ENCODE data around the gene PIWIL4. TPM values are rescaled to one million over a fixed set of nuclear protein-coding genes. Genes with fewer than 3 reads are reported as not detected.

The PIWIL4 gene
- 7.7 TPM for total RNA-seq

DNA sequence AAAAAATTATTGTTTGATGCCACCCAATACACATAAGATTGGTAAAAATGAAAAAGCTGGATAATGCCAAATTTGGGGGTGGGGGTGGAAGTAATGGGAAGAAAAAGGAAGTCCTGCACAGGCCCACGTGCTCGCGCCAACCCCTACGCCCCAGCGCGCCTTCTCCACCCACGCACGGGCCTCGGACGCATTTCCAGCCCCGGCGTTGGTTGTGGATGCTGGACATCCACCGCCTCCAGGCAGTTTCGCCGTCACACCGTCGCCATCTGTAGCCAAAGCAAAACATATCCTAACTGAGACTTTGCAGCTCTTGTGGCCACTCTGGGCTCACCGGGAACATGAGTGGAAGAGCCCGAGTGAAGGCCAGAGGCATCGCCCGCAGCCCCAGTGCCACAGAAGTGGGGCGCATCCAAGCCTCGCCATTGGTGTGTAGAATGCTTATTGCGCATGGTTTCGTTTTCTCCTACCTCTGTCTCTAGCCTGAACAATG, at the start of gene PIWIL4:
Gene PIWIL4, plus strand, starts transcription at position 188 of the 490 bp plus-strand sequence. Its CDS starts 151 bp downstream, at position 339.
- DNase-seq (ENCODE audit: low spot score in 2 of 2) (no peak), FAIRE-seq (no peak)

DNA sequence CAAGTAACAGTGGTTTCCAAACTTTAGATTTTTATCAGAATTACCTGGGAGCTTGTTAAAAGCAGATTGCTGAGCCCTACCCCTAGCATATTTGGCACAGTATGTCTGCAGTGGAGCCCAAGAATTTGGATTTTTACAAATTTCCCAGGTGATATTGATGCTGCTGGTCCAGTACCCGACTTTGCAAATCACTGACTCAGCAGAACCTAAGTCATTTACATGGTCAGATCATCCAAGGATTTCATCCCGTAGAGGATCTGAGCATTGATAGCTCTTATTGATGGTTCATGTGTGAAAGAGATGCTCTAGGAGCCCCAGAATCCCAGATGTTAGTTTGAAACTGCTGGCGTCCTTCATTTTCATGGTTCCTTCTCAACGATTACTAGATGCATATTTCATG, 48.9 kb upstream of the PIWIL4 start:
- FAIRE-seq (no peak), DNase-seq (ENCODE audit: low spot score in 2 of 2) (no peak)

DNA sequence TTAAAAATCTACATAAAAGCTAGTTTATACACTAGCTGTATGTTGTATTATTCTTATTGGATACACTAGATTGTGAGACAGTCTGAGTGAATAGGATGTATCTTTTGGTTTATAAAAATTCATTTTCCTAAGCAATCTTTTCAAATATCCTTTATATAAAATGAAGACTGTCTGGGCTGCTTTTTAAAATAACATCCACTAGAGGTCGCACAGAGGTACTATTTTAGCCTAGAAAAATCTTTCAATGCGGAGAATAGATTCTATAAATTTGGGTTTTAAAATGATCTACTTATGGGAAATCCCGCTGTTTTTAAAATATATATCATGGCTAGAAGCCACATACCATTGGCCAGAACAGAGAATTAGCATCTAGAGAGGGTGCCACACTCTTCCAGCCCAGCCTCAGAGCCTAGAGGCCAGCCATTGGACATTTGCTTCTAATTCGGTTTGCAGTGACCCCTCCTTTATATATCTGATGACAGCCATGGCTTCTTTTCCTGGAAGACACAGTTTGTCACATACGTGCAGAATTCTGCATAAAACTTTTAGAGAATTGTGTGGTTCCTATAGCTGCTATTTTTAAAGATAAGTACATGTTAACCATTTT, 47.6 kb upstream of the PIWIL4 start:
- FAIRE-seq (peak; percentile 91), DNase-seq (ENCODE audit: low spot score in 2 of 2) (peak in 1 of 2 donors; percentile 25)

DNA sequence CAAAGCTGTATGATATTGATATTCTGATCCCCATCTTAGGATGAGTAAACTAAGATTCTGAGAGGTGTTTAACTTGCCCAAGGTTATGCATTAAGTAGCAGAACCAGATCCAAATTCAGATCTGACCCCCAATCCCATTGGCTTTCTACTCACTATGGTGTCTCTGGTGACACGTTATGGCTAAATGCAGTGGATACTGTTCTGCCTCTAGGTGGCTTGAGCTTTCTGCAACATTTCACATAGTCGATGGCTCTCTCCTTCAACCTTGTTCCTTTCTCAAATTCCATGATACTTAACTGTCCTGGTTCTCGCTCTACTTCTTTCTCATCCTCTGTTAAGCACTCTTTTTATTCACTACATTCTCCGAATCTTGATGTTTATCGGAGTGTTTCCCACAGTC, 45.5 kb upstream of the PIWIL4 start:
- no peak for FAIRE-seq
- no peak for DNase-seq (ENCODE audit: low spot score in 2 of 2)

DNA sequence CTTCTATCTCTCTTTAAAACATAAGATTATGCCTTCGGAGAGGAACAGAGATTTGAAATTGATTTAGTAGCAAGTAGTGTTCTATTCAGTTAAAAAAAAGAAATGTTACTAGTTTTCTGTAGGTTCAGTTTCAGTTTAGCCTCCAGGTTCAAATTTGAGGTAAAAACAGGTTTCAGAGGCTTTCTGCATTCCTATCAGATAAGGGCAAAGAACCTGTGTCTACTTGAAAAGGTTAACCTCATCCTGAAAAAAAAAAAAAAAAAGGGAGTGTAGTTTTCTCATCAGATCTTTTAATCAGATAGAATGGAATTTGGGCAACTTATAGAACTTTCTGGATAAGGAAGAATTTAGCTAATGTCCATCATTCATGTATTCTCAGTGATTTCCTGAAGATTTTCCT, 42.8 kb upstream of the PIWIL4 start:
- FAIRE-seq (no peak), DNase-seq (ENCODE audit: low spot score in 2 of 2) (no peak)

DNA sequence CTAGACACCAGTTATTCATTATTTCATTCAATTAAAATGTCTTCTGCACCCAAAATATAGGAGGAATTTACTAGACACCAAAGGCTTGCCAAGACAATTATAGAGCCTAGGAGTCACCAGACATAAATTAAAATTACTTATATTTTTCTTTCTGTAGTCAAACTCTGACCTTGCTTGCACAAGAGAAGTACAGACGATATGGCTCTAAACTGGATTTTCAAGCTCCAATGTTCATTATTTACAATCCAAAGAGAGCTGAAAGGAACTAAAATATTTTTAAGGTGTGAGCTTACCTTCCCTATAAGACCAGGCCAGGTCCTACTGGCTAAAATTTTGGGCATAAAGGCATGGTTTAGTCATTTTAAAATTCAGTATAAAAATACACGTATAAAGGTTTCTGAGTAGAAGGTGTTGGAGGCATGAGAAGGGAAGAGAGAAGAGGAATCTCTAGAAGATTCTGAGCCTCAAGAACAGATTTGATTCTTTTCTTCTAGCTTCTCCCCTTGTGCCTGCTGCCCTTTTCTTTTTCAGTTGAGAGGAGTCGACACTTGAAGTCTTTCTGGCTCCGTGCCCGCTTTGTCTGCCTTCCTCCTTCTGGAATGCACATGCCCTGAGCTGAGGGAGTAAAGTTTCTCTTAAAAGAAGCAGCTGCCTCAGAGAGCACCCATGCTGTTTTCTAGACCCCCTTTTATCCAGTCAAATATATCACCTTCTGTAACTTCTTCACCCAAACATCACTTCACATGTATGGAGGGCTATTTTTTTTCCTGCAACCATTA, 41.4 kb upstream of the PIWIL4 start:
- no peak for FAIRE-seq
- no peak for DNase-seq (ENCODE audit: low spot score in 2 of 2)

DNA sequence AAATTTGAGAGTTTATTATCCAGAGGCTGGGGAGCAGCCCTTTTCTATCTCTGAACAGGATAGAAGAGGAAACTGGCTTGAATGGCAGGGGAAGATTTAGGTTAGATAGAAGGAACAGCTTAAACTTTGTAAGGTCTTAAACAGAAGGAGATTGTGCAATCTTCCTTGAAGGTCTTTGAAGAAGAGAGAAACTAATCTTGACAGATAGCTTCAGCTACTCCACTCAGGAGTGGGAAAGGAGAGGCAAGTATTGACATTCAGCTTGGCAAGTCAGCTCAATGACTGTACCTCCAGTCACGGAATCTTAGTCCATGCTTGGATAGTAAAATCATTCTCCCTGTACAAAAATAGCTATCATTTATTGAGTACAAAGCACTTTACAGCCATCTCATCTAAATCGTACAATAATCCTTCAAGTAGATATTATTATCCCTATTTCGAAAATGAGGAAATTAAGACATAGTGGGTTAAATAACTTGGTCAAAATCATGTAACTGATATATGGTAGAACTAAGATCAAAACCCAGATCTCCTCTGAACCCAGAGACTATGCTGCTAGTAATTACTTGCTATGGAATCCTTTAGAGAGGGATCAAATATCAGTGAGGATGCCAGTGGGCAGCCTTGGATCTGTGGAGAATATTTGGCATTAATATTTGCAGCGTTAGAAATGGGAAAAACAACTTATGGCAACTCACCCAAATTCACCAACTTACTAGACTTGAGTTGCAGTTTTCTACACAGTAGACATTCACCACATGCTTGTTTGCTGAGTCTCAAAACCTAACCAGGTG, 40.3 kb upstream of the PIWIL4 start:
- FAIRE-seq (no peak), DNase-seq (ENCODE audit: low spot score in 2 of 2) (no peak)

DNA sequence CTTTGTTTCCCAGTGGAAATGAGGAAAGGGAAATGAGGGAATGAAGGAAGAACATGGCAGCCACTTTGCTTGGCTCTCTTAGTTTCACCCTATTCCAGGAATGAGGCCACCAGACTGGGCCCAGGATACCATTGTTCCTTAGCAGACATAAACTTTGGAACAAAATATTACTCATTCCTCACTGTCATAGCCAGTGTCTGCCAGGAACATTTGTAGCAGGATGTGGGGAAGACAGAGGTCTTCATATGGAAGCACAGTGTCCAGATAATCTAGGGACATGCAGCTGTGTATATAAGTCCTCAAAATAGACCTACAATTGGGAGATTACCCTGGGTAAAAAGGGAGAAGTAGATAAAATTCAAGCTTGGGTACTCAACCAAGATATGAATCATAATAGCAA, 38.6 kb upstream of the PIWIL4 start:
- no peak for DNase-seq (ENCODE audit: low spot score in 2 of 2)
- no peak for FAIRE-seq

DNA sequence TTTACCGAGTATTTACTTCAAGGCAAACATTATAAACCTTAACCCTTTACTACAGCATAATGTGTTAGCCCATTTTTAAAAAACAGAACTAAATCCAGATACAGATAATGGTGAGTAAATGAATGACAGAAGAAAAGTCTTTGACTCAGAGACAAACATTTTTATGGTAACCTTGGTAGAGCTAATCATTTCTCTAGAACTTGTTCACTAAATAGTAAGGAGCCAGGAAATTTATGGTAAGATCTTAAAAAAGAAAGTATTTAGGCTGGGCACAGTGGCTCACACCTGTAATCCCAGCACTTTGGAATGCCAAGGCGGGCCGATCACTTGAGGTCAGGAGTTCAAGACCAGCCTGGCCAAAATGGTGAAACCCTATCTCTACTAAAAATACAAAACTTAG, 35.0 kb upstream of the PIWIL4 start:
- DNase-seq (ENCODE audit: low spot score in 2 of 2): no peak
- FAIRE-seq: no peak

DNA sequence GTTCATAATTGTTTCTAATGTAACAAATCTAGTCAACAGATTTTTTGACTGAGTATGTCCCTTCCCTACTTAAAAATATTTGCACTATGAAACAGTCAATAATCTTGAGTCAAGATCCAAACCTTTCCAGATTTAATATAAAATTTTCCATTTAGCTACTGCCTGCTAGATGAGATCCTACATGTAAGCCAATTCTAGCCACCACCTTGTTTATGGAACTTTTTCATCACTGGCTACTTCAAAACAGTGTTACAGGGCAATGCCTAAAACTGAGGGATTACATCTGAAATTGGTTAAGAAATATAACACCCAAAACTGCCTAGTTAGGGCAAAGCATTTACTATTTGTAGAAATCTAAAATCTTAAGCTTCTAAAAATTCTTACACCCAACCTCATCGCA, 34.0 kb upstream of the PIWIL4 start:
- FAIRE-seq: no peak
- no peak for DNase-seq (ENCODE audit: low spot score in 2 of 2)

DNA sequence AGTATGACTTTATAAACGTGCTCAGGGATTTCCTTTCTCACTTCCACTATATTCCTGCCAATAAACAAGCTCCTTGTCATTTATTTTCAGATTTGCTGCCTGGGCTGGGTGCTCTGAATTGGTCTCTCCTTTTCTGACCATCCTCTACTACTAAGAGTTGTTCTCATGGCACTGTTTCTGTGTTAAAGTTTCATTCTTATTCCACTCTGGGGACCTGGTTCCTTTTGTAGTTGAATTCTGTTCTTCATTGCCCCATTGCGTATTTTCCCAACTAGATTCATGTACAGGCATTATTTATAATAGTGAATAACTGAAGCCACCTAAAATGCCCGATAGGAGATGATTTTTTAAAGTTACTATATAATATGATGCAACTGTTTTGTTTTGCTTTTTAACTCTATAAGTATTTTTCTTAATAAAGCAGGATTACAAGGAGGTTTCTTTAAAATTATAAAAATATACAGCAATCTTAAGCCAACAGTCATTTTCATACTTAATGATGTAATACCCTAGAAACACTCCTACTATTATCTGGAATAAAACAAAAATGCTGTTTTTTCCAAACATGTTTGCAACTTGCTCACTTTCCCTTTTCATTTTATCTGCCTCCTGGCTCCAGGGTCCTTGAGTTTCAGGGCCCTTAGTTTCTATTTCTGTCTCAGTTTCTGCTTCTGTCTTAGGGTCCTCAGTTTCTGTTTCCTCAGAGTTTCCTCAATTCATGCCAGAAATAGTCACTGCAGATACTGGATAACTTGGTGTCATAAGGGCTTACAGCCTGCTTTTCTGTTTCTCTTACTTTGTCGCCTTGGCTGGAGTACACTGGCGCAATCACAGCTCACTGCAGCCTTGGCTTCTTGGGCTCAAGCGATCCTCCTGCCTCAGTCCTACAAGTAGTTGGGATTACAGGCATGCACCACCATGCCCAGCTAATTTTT, 33.2 kb upstream of the PIWIL4 start:
- no peak for FAIRE-seq
- no peak for DNase-seq (ENCODE audit: low spot score in 2 of 2)

DNA sequence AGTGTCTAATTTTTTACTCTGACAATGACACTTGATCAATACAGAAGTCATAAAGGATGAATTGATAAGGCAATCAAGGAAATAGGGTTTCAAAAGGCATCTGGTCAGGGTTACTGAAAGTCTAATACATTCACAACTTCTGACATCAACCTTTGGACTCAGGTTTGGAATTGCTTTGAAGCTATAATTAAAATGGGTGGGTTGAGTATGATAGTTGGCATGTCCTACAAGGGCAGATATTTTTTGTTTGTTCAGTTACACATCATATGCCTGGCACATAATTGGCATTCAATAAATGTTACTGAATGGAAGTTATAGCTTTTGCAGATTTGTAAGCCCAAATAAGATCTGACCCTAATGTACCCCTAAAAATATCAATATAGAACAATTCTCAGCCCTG, 30.8 kb upstream of the PIWIL4 start:
- FAIRE-seq (no peak), DNase-seq (ENCODE audit: low spot score in 2 of 2) (no peak)

DNA sequence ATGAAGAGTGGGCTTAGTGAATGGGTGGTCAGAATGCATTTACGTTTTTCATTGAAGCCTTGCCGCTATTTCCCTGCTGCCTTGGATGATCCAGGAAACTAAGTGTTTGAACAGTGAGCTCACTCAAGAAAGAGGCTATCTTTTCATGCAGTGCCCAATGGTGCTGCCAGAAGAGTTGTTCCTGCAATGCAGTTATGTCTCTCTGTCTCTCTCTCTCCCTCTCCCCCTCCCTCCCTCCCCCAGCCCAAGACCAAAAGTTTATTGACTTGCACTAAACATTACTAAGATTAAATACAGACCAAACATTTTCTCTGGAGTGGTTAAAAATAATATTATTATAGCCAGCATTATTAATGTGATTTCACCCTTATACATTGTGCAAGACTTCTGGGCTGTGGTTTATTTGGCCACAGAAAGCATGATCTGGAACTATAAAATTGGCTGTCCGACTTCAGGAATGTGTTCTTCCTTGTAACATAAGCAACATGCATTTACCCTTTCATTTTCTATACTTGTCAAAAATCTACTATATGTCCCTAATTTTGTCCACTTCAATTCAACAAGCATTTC, 30.1 kb upstream of the PIWIL4 start:
- FAIRE-seq (no peak), DNase-seq (ENCODE audit: low spot score in 2 of 2) (no peak)

DNA sequence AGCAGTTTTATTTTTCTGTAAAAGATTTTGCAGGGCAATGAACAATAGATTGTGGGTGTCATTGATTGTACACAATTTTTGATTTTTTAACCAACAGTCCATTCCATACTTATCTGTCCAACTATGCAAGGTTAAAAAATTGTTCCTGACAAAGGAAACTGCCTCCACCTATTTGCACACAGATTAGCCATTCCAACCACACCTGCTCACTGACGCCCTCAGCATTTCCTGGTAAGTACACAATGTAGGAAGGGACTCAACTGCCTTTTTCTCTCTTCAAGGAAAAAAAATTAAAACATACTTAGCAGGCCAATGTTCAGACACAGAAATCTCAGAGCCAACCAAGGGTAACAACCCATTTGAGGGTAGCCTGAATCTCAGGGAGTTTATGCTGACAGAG, 27.7 kb upstream of the PIWIL4 start:
- DNase-seq (ENCODE audit: low spot score in 2 of 2) (no peak), FAIRE-seq (no peak)

DNA sequence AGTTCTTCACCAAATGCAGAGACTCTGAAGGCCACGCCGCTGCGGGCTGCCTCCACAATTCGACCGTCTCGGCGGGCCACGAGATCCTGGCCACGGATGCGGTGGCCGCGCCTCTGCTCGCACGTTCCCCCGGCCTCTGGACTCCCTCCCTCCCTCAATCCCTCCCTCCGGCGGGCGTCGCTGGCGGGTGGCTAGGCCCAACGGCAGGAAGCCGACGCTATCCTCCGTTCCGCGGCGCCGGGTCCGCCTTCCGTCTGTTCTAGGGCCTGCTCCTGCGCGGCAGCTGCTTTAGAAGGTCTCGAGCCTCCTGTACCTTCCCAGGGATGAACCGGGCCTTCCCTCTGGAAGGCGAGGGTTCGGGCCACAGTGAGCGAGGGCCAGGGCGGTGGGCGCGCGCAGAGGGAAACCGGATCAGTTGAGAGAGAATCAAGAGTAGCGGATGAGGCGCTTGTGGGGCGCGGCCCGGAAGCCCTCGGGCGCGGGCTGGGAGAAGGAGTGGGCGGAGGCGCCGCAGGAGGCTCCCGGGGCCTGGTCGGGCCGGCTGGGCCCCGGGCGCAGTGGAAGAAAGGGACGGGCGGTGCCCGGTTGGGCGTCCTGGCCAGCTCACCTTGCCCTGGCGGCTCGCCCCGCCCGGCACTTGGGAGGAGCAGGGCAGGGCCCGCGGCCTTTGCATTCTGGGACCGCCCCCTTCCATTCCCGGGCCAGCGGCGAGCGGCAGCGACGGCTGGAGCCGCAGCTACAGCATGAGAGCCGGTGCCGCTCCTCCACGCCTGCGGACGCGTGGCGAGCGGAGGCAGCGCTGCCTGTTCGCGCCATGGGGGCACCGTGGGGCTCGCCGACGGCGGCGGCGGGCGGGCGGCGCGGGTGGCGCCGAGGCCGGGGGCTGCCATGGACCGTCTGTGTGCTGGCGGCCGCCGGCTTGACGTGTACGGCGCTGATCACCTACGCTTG, 23.2 kb upstream of the PIWIL4 start, which contains the start of gene FUT4:
Gene FUT4, plus strand, starts transcription at position 227 of the 951 bp plus-strand sequence. Its CDS starts 213 bp downstream, at position 440.
- DNase-seq (ENCODE audit: low spot score in 2 of 2) (peak; percentile 69 to 79), FAIRE-seq (no peak)

DNA sequence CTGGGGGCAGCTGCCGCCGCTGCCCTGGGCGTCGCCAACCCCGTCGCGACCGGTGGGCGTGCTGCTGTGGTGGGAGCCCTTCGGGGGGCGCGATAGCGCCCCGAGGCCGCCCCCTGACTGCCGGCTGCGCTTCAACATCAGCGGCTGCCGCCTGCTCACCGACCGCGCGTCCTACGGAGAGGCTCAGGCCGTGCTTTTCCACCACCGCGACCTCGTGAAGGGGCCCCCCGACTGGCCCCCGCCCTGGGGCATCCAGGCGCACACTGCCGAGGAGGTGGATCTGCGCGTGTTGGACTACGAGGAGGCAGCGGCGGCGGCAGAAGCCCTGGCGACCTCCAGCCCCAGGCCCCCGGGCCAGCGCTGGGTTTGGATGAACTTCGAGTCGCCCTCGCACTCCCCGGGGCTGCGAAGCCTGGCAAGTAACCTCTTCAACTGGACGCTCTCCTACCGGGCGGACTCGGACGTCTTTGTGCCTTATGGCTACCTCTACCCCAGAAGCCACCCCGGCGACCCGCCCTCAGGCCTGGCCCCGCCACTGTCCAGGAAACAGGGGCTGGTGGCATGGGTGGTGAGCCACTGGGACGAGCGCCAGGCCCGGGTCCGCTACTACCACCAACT, 22.4 kb upstream of the PIWIL4 start:
- DNase-seq (ENCODE audit: low spot score in 2 of 2): peak in 1 of 2 donors; percentile 29
- FAIRE-seq: no peak

DNA sequence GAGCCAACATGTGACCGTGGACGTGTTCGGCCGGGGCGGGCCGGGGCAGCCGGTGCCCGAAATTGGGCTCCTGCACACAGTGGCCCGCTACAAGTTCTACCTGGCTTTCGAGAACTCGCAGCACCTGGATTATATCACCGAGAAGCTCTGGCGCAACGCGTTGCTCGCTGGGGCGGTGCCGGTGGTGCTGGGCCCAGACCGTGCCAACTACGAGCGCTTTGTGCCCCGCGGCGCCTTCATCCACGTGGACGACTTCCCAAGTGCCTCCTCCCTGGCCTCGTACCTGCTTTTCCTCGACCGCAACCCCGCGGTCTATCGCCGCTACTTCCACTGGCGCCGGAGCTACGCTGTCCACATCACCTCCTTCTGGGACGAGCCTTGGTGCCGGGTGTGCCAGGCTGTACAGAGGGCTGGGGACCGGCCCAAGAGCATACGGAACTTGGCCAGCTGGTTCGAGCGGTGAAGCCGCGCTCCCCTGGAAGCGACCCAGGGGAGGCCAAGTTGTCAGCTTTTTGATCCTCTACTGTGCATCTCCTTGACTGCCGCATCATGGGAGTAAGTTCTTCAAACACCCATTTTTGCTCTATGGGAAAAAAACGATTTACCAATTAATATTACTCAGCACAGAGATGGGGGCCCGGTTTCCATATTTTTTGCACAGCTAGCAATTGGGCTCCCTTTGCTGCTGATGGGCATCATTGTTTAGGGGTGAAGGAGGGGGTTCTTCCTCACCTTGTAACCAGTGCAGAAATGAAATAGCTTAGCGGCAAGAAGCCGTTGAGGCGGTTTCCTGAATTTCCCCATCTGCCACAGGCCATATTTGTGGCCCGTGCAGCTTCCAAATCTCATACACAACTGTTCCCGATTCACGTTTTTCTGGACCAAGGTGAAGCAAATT, 21.7 kb upstream of the PIWIL4 start:
- FAIRE-seq: no peak
- no peak for DNase-seq (ENCODE audit: low spot score in 2 of 2)

Measured in frontal cortex (tissue), 4 donors.